Astrocyte of the cerebellum (primary cell): ENCODE results near the gene EMID1.

Source experiments
- DNase-seq: peaks from one replicate; pipeline ENCODE4 v3.0.0-alpha.2; 2011; ENCODE audit warnings: low read depth
- H3K4me3 ChIP-seq: 2 replicates; pipeline ENCODE4 v1.5.1; 2011; ENCODE audit warnings: mild to moderate bottlenecking, low read depth, low read length, moderate library complexity
- in situ Hi-C: cut with HindIII; loops from 2 replicates; pipeline ENCODE4 v1.10.0; 2017; ENCODE audit warnings: low sequenced_read_pairs
- TF ChIP-seq, protein P1 (sequence below): IDR thresholded peaks from 2 replicates; pipeline ENCODE4 v1.5.1; 2012; ENCODE audit warnings: low read length, low read depth, moderate library complexity, mild to moderate bottlenecking; ENCODE audit errors: missing control alignments

The EMID1 gene

DNA sequence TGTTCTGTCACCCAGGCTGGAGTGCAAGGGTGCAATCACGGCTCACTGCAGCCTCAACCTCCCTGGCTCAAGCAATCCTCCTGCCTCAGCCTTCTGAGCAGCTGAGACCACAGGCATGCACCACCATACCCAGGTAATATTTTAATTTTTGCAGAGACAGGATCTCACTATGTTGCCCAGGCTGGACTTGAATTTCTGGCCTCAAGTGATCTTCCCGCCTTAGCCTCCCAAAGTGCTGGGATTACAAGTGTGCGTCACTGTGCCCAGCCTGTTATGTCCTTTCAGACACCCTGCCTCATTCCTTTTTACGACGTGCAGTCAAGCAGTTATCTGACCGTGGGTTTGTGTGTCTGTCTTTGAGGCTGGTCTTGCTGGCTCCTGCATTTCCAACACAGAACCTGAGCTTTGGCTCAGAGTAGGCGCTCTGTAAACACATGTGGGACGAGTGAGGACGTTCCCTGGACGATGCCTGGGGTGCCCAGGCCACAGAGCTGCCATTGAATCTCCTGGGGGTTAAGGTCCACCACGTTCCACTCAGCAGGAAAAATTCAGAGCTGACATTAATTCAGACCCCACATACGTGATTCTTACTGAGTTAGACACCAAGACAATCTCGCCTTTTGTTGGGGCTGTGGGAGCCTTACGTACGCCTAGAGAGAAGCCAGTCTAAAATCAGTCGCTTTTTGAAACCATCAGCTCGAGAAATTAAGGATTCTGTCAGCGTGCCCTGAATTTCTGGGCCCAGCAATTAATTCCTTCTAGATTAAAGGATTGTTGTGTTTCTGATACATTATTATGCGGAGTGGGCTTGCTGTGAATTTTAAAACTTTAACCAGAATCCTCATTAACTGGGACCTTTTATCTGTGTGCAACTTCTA, 21.5 kb upstream of the EMID1 start:
- in situ Hi-C loops = no loop called here

DNA sequence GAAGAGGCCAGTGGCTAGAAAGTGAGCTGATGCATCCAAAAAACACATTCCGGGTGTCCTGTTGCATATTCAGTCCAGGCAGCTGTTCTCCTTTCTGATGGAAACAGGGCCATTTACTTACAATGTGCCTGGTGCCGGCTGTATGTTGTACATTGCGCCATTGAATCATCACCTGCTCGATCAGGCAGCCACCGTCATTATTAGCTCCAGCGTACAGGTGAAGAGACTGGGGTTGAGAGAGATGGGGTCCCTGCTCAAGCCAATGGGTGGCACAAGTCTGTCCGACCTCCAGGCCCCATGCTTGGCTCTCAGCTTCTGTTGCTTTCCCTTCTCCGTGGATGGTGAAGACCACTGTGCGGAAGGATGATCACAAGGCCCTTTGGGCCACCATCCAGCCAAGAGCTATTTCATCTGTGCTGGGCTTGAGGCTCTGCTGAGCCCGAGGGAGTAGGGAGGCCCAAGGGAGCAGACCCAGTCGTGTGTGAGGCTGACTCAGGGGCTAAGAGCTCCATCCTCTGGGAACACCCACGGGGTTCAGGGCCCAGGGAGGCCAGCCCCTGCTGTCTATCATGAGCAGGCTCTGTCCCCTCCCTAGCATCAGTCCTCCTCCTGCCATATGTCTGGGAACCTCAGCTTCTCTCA, 20.7 kb upstream of the EMID1 start:
- DNase-seq = no peak
- TF ChIP-seq, protein P1, sequence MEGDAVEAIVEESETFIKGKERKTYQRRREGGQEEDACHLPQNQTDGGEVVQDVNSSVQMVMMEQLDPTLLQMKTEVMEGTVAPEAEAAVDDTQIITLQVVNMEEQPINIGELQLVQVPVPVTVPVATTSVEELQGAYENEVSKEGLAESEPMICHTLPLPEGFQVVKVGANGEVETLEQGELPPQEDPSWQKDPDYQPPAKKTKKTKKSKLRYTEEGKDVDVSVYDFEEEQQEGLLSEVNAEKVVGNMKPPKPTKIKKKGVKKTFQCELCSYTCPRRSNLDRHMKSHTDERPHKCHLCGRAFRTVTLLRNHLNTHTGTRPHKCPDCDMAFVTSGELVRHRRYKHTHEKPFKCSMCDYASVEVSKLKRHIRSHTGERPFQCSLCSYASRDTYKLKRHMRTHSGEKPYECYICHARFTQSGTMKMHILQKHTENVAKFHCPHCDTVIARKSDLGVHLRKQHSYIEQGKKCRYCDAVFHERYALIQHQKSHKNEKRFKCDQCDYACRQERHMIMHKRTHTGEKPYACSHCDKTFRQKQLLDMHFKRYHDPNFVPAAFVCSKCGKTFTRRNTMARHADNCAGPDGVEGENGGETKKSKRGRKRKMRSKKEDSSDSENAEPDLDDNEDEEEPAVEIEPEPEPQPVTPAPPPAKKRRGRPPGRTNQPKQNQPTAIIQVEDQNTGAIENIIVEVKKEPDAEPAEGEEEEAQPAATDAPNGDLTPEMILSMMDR = no peak
- in situ Hi-C loops = no loop called here
- no peak overlapping the region for H3K4me3 ChIP-seq

More for the DNA sequence above, 21.5 kb upstream of the EMID1 start:
- no peak for DNase-seq
- H3K4me3 ChIP-seq = no peak overlapping the region
- TF ChIP-seq, protein P1 = no peak

DNA sequence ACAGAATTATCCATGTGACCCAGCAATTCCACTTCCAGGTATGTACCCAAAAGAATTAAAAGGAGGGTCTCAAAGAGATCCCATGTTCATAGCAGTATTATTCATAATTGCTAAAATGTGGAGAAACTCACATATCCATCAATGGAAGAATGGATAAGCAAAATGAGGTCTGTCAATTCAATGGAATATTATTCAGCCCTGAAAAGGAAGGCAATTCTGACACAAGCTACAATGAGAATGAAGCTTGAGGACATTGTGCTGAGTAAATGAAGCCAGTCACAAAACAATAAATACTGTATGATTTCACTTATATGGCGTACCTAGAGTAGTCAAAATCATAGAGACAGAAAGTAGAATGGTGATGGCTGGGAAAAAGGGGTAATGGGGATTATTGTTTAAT, 19.4 kb upstream of the EMID1 start:
- no peak overlapping the region for H3K4me3 ChIP-seq
- TF ChIP-seq, protein P1 = no peak
- in situ Hi-C loops = no loop called here
- no peak for DNase-seq

DNA sequence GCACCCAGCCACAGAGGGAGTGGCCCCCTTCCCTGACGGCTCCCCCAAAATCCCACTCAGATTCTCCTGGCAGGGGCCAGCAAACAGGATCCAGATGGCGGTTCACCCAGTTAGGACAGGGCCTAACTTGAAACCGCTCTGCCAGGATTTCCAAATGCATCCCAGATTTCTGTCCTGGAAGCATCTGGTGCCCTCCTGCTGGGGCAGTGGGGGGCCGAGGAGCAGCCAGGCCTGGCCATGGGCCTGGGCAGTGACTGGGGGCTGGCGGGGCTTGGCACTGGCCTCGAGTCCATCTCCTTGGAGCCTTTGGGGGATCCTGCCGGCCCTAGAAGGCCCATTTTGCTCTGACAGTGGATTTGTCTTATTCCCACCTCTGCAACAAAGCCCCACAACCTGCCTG, 17.9 kb upstream of the EMID1 start:
- no peak overlapping the region for H3K4me3 ChIP-seq
- TF ChIP-seq, protein P1 = no peak
- in situ Hi-C loops = no loop called here
- no peak for DNase-seq

DNA sequence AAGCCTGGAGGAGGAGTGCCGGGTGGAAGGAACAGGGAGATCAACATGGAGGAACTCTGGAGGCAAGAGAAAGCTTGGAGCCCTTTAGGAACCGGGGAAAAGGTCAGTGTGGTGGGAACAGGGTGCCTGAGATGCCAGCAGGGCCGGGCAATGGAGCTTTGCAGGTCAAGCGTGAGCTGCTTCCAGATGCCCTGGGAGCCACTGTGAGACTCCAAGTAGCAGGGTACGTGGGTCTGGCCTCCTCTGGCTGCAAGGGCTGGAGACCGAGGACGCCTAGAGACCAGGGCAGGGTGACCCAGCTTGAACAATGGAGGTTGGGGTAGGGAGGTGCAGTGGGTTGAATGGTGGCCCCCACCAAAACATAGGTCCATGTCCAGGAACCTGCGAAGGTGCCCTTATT, 15.6 kb upstream of the EMID1 start:
- DNase-seq = no peak
- TF ChIP-seq, protein P1 = no peak
- H3K4me3 ChIP-seq = no peak overlapping the region
- in situ Hi-C loops = no loop called here

DNA sequence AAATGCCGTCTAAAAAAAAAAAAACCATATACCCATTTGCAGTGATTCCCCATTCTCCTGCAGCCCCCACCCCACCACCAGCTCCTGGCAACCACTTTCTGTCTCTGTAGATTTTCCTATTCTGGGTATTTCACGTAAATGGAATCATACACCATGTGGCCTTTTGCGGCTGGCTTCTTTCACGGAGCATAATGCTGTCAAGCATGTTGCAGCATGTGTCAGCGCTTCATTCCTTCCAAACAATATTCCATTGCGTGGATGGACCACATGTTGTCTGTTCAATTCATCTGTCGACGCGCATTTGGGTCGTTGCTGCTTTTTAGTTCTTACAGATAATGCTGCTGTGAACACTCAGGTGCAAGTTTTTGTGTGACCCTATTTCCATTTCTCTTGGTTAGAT, 14.8 kb upstream of the EMID1 start:
- no peak for DNase-seq
- in situ Hi-C loops = no loop called here
- TF ChIP-seq, protein P1 = no peak
- no peak overlapping the region for H3K4me3 ChIP-seq
